BLaER1 (cell line): Measurements from ENCODE around the gene RARRES2.

Experiments used
- H3K27ac ChIP-seq: shearing (Covaris generic); formaldehyde crosslinking; 2 replicates; pipeline ENCODE4 v1.8.1; 2022
- H3K27me3 ChIP-seq: shearing (Covaris generic); formaldehyde crosslinking; 2 replicates; pipeline ENCODE4 v1.8.1; 2022
- H3K36me3 ChIP-seq: shearing (Covaris generic); formaldehyde crosslinking; 2 replicates; pipeline ENCODE4 v1.8.1; 2022
- H3K4me1 ChIP-seq: shearing (Covaris generic); formaldehyde crosslinking; 2 replicates; pipeline ENCODE4 v1.8.1; 2022
- H3K4me2 ChIP-seq: shearing (Covaris generic); formaldehyde crosslinking; 2 replicates; pipeline ENCODE4 v1.8.1; 2022
- H3K4me3 ChIP-seq: shearing (Covaris generic); formaldehyde crosslinking; 2 replicates; pipeline ENCODE4 v1.8.1; 2022
- H3K9ac ChIP-seq: shearing (Covaris generic); formaldehyde crosslinking; 2 replicates; pipeline ENCODE4 v1.8.1; 2022
- H3K9me3 ChIP-seq: shearing (Covaris generic); formaldehyde crosslinking; 2 replicates; pipeline ENCODE4 v1.8.1; 2022
- H4K20me1 ChIP-seq: shearing (Covaris generic); formaldehyde crosslinking; 2 replicates; pipeline ENCODE4 v1.8.1; 2022
- Cebpa-rat ChIP-seq: shearing (Covaris generic); IDR thresholded peaks from 2 replicates; pipeline ENCODE4 v1.8.1; 2022

The RARRES2 gene

GRCh38 chr7:150382844-150383225 lies 41.4 kb upstream of the RARRES2 start:
- no peaks in the 10 kb centered on the region for H3K9me3 ChIP-seq
- H3K36me3 ChIP-seq, result peaks cover 34% of the 10 kb centered on the region
- H3K9ac ChIP-seq, result no peak overlapping the region
- 0 out of 2 replicates have a peak overlapping the region, but pooled peaks have one; percentile 38 for H3K27ac ChIP-seq
- peak overlapping the region; percentile 26 for H3K4me2 ChIP-seq
- H3K27me3 ChIP-seq, result no peaks in the 10 kb centered on the region
- TF ChIP-seq Cebpa-rat, result no peak
- H3K4me3 ChIP-seq, result no peak overlapping the region
- peaks cover 37% of the 10 kb centered on the region for H4K20me1 ChIP-seq
- peaks cover 56% of the 10 kb centered on the region for H3K4me1 ChIP-seq

DNA sequence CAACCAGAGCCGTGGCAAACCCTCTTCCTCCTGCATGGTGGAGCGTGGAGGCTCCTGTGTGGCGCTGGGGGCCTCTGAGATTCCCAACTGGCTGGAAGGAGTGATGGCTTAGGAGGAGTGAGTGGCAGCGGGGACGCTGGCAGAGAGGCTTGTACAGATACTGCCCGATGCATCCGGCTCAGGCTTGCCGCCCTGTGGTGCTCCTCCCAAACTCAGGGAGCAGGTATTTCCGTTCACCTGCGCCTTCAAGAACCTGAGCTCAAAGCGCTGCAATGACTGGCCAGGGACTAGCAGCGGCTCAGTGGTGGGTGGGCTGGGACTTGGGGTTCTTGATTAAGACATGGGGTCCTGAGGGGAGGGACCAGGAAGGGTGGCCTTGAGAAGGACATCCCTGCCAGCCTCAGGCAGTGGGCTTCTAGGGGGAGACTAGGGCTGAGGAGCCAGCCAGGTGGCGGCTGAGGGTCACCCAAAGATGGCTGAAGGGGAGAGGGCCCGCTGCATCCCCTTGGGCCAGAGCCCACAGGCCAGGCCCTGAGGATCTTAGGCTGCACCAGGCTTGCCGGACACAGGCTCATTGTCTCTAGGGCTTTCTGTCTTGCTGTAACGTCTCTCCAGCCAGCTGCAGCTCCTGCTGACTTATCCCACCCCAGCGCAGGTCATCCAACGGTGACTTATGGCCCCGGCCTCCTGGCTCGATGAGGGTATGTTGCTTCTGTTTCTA lies 40.9 kb upstream of the RARRES2 start:
- H3K9me3 ChIP-seq, result no peaks in the 10 kb centered on the region
- H3K4me1 ChIP-seq, result peaks cover 61% of the 10 kb centered on the region
- peaks cover 32% of the 10 kb centered on the region for H3K36me3 ChIP-seq
- peaks cover 42% of the 10 kb centered on the region for H4K20me1 ChIP-seq
- peak overlapping the region; percentile 26 for H3K4me2 ChIP-seq
- H3K4me3 ChIP-seq, result no peak overlapping the region
- no peaks in the 10 kb centered on the region for H3K27me3 ChIP-seq
- H3K9ac ChIP-seq, result no peak overlapping the region
- no peak for TF ChIP-seq Cebpa-rat
- H3K27ac ChIP-seq, result peak overlapping the region; percentile 38

DNA sequence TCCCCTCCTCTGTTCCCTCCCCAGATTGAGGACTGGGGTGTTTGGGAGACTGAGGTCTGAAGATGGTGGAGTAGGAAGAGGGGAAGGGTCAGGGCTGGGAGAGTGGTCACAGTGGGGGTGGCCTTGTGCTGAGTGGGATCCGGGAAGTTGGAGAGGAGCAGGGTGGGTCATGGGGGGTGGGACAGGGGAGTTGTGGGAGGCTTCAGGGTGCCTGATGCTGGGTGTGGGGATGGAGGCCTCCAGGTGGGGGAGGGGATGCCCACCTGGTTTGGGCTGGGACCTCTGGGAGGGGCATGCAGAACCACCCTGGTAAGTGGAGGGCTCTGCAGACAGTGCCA lies 40.3 kb upstream of the RARRES2 start:
- H3K9me3 ChIP-seq, result no peaks in the 10 kb centered on the region
- peaks cover 47% of the 10 kb centered on the region for H4K20me1 ChIP-seq
- no peak overlapping the region for H3K4me2 ChIP-seq
- H3K36me3 ChIP-seq, result peaks cover 27% of the 10 kb centered on the region
- H3K4me1 ChIP-seq, result peaks cover 67% of the 10 kb centered on the region
- H3K27me3 ChIP-seq, result no peaks in the 10 kb centered on the region
- H3K27ac ChIP-seq, result no peak overlapping the region
- H3K9ac ChIP-seq, result no peak overlapping the region
- no peak overlapping the region for H3K4me3 ChIP-seq
- no peak for TF ChIP-seq Cebpa-rat

DNA sequence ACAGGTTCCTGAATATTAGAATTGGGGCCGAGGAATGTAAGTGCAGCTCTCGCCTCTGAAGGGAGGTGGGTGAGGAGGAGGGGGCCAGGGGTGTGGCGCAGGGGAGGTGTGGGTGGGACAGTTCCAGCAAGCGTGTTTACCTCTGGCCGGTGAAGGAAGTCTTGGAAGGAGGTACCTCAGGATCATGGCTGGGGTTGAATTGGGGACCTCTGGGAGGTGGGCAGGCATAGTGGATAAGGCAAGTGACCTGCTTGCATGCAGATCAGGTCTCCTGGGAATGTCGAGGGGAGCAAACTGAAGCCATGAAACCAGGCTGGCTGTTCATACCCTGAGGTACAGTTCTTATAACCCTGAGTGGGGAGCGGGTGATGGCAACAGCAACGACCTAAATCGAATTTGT lies 39.7 kb upstream of the RARRES2 start:
- H3K27me3 ChIP-seq, result no peaks in the 10 kb centered on the region
- H3K9me3 ChIP-seq, result no peaks in the 10 kb centered on the region
- peaks cover 54% of the 10 kb centered on the region for H4K20me1 ChIP-seq
- H3K36me3 ChIP-seq, result peaks cover 22% of the 10 kb centered on the region
- no peak for TF ChIP-seq Cebpa-rat
- peaks cover 73% of the 10 kb centered on the region for H3K4me1 ChIP-seq
- no peak overlapping the region for H3K9ac ChIP-seq
- no peak overlapping the region for H3K27ac ChIP-seq
- H3K4me3 ChIP-seq, result no peak overlapping the region
- peak overlapping the region; percentile 92 for H3K4me2 ChIP-seq

DNA sequence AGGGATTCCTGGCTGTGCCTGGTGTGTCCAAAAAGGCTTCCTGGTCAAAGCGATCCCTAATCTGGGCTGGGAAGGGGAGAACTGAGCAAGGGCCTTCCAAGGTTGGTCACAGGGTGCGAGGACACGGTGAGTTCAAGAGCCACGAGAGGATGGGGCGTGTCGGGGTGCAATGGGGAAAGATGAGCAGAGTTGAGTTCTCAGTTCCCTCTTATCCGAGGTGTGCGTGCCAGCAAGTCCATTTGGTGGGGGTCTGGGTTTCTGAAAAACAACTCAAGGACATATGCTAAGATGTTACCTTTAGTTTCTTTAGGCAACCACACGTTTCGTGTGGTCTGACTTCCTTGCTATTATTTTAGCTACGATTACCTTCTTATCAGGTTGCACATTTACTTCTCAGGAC lies 39.0 kb upstream of the RARRES2 start:
- H3K27ac ChIP-seq, result peak overlapping the region; percentile 93; the same call in 1 of the 2 replicates
- peak overlapping the region; percentile 93 for H3K9ac ChIP-seq
- peak overlapping the region; percentile 76 for H3K4me3 ChIP-seq

GRCh38 chr7:150379441-150380379 lies 38.3 kb upstream of the RARRES2 start:
- Histone ChIP-seq H3K4me2 (peak overlapping the region; percentile 92), H3K27ac (peak overlapping the region; percentile 93), H4K20me1 (peaks cover 60% of the 10 kb centered on the region), H3K36me3 (peaks cover 25% of the 10 kb centered on the region), H3K4me1 (peaks cover 77% of the 10 kb centered on the region), H3K9ac (peak overlapping the region; percentile 93), H3K4me3 (peak overlapping the region; percentile 76), H3K9me3 (no peaks in the 10 kb centered on the region), H3K27me3 (no peaks in the 10 kb centered on the region)
- TF ChIP-seq Cebpa-rat, result no peak

More for the DNA sequence above, 39.0 kb upstream of the RARRES2 start:
- H3K4me2 ChIP-seq, result peak overlapping the region; percentile 92
- peaks cover 80% of the 10 kb centered on the region for H3K4me1 ChIP-seq
- peaks cover 60% of the 10 kb centered on the region for H4K20me1 ChIP-seq
- TF ChIP-seq Cebpa-rat, result no peak
- H3K36me3 ChIP-seq, result peaks cover 24% of the 10 kb centered on the region
- H3K9me3 ChIP-seq, result no peaks in the 10 kb centered on the region
- no peaks in the 10 kb centered on the region for H3K27me3 ChIP-seq

DNA sequence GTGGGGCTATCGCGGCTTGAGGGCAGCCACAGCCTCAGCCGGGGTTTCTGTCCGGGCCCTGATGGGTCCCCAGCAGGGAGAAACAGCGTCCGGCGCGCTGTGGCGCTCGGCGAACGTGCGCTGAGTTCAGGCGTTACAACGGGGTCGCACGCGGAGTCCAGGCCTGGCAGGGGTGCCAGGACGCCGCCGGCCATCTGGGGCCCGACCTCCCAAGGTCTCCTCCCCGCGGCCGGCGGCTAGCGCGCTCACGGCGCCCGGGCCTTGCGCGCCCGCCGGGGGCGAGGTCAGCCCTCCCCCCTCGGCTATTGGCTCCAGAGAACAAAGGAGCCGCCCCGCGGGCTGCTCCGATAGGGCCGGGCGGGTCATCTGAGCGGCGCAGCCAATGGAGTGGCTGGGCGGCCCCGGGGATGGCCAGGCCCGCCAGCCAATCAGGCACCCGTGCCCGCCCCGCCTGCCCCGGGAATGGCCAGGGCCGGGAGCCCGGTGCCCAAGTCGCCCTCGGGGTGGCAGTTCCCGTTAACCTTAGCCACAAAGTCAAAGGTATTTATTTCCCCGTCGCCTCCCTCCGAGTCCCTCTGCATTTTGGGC lies 37.5 kb upstream of the RARRES2 start, which contains the start of gene ZNF775:
TSS of gene ZNF775 (plus strand) at position 478 of the 588 bp plus-strand sequence. CDS start 9,141 bp downstream, outside the sequence.
- no peaks in the 10 kb centered on the region for H3K27me3 ChIP-seq
- H3K9ac ChIP-seq, result peak within 1 kb of the TSS; percentile 93
- H4K20me1 ChIP-seq, result peaks cover 60% of the 10 kb centered on the region
- peaks cover 31% of the 10 kb centered on the region for H3K36me3 ChIP-seq
- no peak for TF ChIP-seq Cebpa-rat
- peak within 1 kb of the TSS; percentile 93 for H3K27ac ChIP-seq
- peak within 1 kb of the TSS; percentile 92 for H3K4me2 ChIP-seq
- peak within 1 kb of the TSS; percentile 76 for H3K4me3 ChIP-seq
- peaks cover 77% of the 10 kb centered on the region for H3K4me1 ChIP-seq
- H3K9me3 ChIP-seq, result no peaks in the 10 kb centered on the region

DNA sequence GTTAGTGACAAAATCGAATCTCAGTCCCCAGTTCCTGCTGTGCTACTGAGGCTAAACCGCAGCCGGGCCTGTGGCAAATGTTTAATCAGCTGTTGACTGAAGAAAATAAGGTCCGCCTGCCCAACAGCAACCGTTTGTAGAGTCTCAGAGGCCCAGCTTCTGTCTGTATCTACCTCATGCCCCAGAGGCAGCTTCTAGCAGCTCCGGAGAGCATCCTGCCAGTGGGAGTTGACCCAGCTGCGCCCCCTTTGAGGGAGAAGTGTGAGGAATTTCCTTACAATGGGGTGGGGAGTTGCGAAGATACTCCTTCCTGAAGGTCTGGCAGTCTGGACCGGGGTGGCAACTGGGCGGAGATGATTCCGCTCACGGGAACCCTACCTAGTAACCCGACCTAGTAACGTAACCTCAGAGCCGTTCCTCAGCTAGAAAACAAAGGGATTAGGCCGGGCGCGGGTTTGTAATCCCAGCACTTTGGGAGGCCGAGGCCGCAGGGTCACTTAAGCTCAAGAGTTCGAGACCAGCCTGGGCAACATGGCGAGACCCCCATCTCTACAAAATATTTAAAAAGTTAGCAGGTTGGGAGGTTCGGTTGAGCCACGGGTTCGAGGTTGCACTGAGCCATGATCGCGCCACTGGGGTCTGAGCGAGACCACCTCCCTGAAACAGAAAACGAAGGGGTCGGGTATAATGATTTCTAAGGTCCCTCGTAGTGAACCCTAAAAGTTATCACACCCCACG lies 36.9 kb upstream of the RARRES2 start:
- H3K27me3 ChIP-seq, result no peaks in the 10 kb centered on the region
- no peaks in the 10 kb centered on the region for H3K9me3 ChIP-seq
- H3K4me3 ChIP-seq, result peak overlapping the region; percentile 76
- peaks cover 60% of the 10 kb centered on the region for H4K20me1 ChIP-seq
- H3K36me3 ChIP-seq, result peaks cover 36% of the 10 kb centered on the region
- TF ChIP-seq Cebpa-rat, result no peak
- H3K4me2 ChIP-seq, result peak overlapping the region; percentile 92
- peaks cover 77% of the 10 kb centered on the region for H3K4me1 ChIP-seq
- H3K27ac ChIP-seq, result peak overlapping the region; percentile 93
- peak overlapping the region; percentile 93 for H3K9ac ChIP-seq

DNA sequence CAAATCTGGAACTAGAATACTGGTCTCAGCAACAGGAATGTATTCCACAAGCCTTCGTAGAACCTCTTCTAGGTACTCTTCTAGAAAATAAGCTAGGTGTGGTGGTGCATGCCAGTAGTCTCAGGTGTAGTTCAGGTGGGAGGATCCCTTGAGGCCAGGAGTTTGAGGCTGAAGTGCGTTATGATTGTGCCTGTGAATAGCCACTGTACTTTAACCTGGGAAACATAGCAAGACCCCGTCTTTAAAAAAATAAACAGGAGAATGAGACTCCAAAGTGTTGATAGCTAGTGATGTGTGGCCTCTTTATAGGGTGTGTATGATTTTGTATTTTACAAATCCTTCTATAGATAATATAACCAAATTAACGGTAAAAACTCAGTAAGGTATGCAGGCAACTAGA lies 36.2 kb upstream of the RARRES2 start:
- Histone ChIP-seq H3K4me3 (no peak overlapping the region), H3K4me1 (peaks cover 77% of the 10 kb centered on the region), H4K20me1 (peaks cover 60% of the 10 kb centered on the region), H3K27ac (peak overlapping the region; percentile 93), H3K4me2 (peak overlapping the region; percentile 92), H3K9ac (peak overlapping the region; percentile 31; the same call in 1 of the 2 replicates), H3K9me3 (no peaks in the 10 kb centered on the region), H3K36me3 (peaks cover 38% of the 10 kb centered on the region), H3K27me3 (no peaks in the 10 kb centered on the region)
- TF ChIP-seq Cebpa-rat, result no peak
